Measurements from ENCODE around the gene LINS1.

DNA sequence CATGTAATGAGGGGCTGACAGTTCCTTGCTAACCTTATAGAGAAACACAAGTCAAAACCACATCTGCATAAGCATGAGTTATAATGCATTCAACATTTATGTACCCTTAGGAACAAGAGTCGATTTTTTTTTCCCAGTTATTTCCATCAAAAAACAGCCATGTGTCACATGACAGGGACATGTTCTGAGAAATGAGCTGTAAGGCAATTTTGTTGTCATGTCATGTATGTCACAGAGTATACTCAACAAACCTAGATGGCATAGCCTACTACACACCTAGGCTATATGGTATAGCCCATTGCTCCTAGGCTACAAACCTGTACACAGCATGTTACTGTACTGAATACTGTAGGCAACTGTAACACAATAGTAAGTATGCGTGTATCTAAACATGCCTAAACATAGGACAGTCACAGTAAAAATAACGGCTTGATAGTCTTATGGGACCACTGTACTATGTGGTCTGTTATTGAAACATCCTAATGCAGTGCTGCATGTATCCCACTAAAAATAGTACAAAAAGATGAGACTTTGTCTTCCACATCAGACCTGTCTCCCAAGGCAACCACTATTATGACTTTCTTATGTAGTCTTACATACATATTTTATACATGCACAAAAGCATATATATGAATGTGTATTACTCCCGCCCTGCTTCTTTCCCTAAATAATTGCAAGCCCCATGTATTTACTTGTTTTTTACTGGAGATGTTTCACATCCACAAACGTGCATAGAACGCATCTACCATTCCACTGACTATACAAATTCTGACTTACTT is 34.9 kb downstream of the LINS1 start:
- no peak for TF ChIP-seq CTCF (IDR thresholded peaks at IDR 0.05)
- no peak for TF ChIP-seq POLR2A (IDR thresholded peaks at IDR 0.05)
- no peak for TF ChIP-seq POLR2AphosphoS5 (IDR thresholded peaks at IDR 0.05)
